Renal cortex interstitium (tissue), 3 donors: Measurements from ENCODE around the gene MAP2K4. TPM values are rescaled to one million over a fixed set of nuclear protein-coding genes. Genes with fewer than 3 reads are reported as not detected.

Experiments
- polyA plus RNA-seq, 3 donors: library from polyadenylated mRNA; unstranded; fragments of 120-200 nt; gene quantifications; one replicate each; pipeline ENCODE4 v1.2.1, GENCODE V29; 2013; ENCODE audit not compliant: insufficient read length in 3 of 3

Gene MAP2K4
- polyA plus RNA-seq, 3 donors = 37.3 to 44.1 (median 39.2) TPM

Other genes starting within 250 kb of the MAP2K4 start
- 10 to 100 TPM in 1 of 3 donors, 1 to 10 TPM in 2; 8.6 to 12.0 (median 9.6) TPM for gene ZNF18, start 23.4 kb upstream of the MAP2K4 start, polyA plus RNA-seq